ENCODE results near the gene IL5.
A peak's percentile ranks its signal among the peaks of the same experiment; 100 is the strongest.
"Not testable (repeated sequence)": the region's sequence is repeated elsewhere in the genome, so short reads cannot be mapped to it uniquely, and the experiment has no call there.

Gene IL5

GRCh38 chr5:132528866-132529634, 14.3 kb downstream of the IL5 start:
- no peak for DNase-seq

GRCh38 chr5:132528021-132528420, 15.3 kb downstream of the IL5 start:
- DNase-seq: no peak

- no peak for DNase-seq
These were observed 16.3 kb downstream of the IL5 start for GRCh38 chr5:132526974-132527564.

- peak; percentile 45 for DNase-seq
These were observed 16.9 kb downstream of the IL5 start for GRCh38 chr5:132526290-132526973.

GRCh38 chr5:132525299-132525724, 18.0 kb downstream of the IL5 start:
- DNase-seq: no peak

- not testable (repeated sequence) for DNase-seq
These were observed 18.4 kb downstream of the IL5 start for GRCh38 chr5:132524877-132525276.

GRCh38 chr5:132522067-132522466, 21.3 kb downstream of the IL5 start:
- not testable (repeated sequence) for DNase-seq

- not testable (repeated sequence) for DNase-seq
These were observed 29.5 kb downstream of the IL5 start for GRCh38 chr5:132513618-132514336.

GRCh38 chr5:132510076-132510475, 33.2 kb downstream of the IL5 start:
- no peak for DNase-seq

- DNase-seq: no peak
These were observed 37.1 kb downstream of the IL5 start for GRCh38 chr5:132506094-132506692.

- no peak for DNase-seq
These were observed 37.7 kb downstream of the IL5 start for GRCh38 chr5:132505641-132506040.

- no peak for DNase-seq
These were observed 38.6 kb downstream of the IL5 start for GRCh38 chr5:132504746-132505145.

- DNase-seq: no peak
These were observed 40.1 kb downstream of the IL5 start for GRCh38 chr5:132503244-132503643.

GRCh38 chr5:132501961-132502931, 41.1 kb downstream of the IL5 start:
- DNase-seq: no peak

GRCh38 chr5:132501629-132501956, 41.7 kb downstream of the IL5 start:
- DNase-seq: no peak

GRCh38 chr5:132500931-132501628, 42.2 kb downstream of the IL5 start:
- DNase-seq: no peak

- DNase-seq: no peak
These were observed 42.9 kb downstream of the IL5 start for GRCh38 chr5:132500244-132500930.

GRCh38 chr5:132499440-132500243, 43.7 kb downstream of the IL5 start:
- no peak for DNase-seq

GRCh38 chr5:132498686-132499271, 44.5 kb downstream of the IL5 start:
- no peak for DNase-seq
